Nephron (organoid): Measurements from ENCODE around the gene VWA8.

Experiments used
- H3K27ac Mint-ChIP-seq, 3 experiments: 2 replicates each; pipeline ENCODE4 v1.8.0; 2020; ENCODE audit warnings: mixed read lengths in 3 of 3, mild to moderate bottlenecking in 2 of 3, moderate library complexity in 1 of 3
- H3K27me3 Mint-ChIP-seq: 2 replicates; pipeline ENCODE4 v1.8.0; 2021; ENCODE audit warnings: low read depth, mild to moderate bottlenecking, moderate library complexity, mixed read lengths
- H3K36me3 Mint-ChIP-seq: 2 replicates; pipeline ENCODE4 v1.8.0; 2020; ENCODE audit warnings: low read depth, mixed read lengths
- H3K4me1 Mint-ChIP-seq: 2 replicates; pipeline ENCODE4 v1.8.0; 2020; ENCODE audit warnings: mixed read lengths
- H3K4me3 Mint-ChIP-seq, 3 experiments: 2 replicates each; pipeline ENCODE4 v1.8.0; 2020; ENCODE audit warnings: mild to moderate bottlenecking in 3 of 3, mixed read lengths in 3 of 3, moderate library complexity in 2 of 3
- H3K9me3 Mint-ChIP-seq: 2 replicates; pipeline ENCODE4 v1.8.0; 2020; ENCODE audit warnings: mixed read lengths
- TF ChIP-seq, protein P1 (sequence below), 3 experiments: fragments of 200-600 bp; sonication (generic); IDR thresholded peaks; one replicate each; pipeline ENCODE4 v1.5.0; 2021; ENCODE audit warnings: antibody characterized with exemption in 3 of 3; ENCODE audit not compliant: unreplicated experiment in 3 of 3

The VWA8 gene

GRCh38 chr13:41603917-41604316 lies 357.0 kb downstream of the VWA8 start:
- no peaks in the 10 kb centered on the region for H3K27me3 Mint-ChIP-seq
- no peak overlapping the region for H3K27ac Mint-ChIP-seq
- peaks cover 40% of the 10 kb centered on the region for H3K36me3 Mint-ChIP-seq
- TF ChIP-seq, protein P1, sequence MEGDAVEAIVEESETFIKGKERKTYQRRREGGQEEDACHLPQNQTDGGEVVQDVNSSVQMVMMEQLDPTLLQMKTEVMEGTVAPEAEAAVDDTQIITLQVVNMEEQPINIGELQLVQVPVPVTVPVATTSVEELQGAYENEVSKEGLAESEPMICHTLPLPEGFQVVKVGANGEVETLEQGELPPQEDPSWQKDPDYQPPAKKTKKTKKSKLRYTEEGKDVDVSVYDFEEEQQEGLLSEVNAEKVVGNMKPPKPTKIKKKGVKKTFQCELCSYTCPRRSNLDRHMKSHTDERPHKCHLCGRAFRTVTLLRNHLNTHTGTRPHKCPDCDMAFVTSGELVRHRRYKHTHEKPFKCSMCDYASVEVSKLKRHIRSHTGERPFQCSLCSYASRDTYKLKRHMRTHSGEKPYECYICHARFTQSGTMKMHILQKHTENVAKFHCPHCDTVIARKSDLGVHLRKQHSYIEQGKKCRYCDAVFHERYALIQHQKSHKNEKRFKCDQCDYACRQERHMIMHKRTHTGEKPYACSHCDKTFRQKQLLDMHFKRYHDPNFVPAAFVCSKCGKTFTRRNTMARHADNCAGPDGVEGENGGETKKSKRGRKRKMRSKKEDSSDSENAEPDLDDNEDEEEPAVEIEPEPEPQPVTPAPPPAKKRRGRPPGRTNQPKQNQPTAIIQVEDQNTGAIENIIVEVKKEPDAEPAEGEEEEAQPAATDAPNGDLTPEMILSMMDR (IDR thresholded peaks at IDR 0.05; ENCODE audit: unreplicated experiment in 3 of 3) = no peak
- H3K4me1 Mint-ChIP-seq = peaks cover 24% of the 10 kb centered on the region
- no peaks in the 10 kb centered on the region for H3K9me3 Mint-ChIP-seq
- H3K4me3 Mint-ChIP-seq = no peak overlapping the region

GRCh38 chr13:41601718-41602445 lies 359.0 kb downstream of the VWA8 start:
- no peak overlapping the region for H3K27ac Mint-ChIP-seq
- TF ChIP-seq, protein P1 (IDR thresholded peaks at IDR 0.05; ENCODE audit: unreplicated experiment in 3 of 3) = no peak

DNA sequence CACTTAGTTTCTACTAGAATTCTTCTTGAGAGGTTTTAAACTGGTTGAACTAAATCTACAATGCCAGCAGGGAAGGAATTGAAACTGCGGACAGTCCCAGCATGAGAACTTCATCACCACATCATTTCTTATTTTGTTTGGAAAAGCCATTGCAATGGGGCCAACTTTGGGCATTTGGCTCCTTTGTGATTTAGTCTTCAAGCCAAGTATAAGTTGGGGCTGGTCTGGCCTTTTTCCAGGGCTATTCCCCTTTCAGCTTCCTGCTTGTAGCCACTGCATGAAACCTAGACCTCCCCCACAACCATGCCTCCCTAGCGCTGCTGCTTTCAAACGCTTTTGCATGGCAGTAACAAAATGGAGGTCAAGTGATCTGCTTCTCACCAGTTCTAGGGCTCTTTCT lies 361.3 kb downstream of the VWA8 start:
- Mint-ChIP-seq H3K27me3 (no peaks in the 10 kb centered on the region), H3K27ac (peak overlapping the region in 2 of 3 experiments; percentile 51 to 87), H3K36me3 (peaks cover 31% of the 10 kb centered on the region), H3K4me1 (peaks cover 15% of the 10 kb centered on the region), H3K9me3 (no peaks in the 10 kb centered on the region), H3K4me3 (no peak overlapping the region)
- TF ChIP-seq, protein P1 (IDR thresholded peaks at IDR 0.05; ENCODE audit: unreplicated experiment in 3 of 3) = no peak

More at GRCh38 chr13:41601718-41602445, 359.0 kb downstream of the VWA8 start:
- no peaks in the 10 kb centered on the region for H3K9me3 Mint-ChIP-seq
- H3K4me3 Mint-ChIP-seq = no peak overlapping the region
- H3K4me1 Mint-ChIP-seq = peaks cover 11% of the 10 kb centered on the region
- H3K27me3 Mint-ChIP-seq = no peaks in the 10 kb centered on the region
- H3K36me3 Mint-ChIP-seq = peaks cover 38% of the 10 kb centered on the region

- peaks cover 27% of the 10 kb centered on the region for H3K36me3 Mint-ChIP-seq
- no peaks in the 10 kb centered on the region for H3K9me3 Mint-ChIP-seq
- H3K4me3 Mint-ChIP-seq = no peak overlapping the region
- H3K4me1 Mint-ChIP-seq = peaks cover 15% of the 10 kb centered on the region
- H3K27me3 Mint-ChIP-seq = no peaks in the 10 kb centered on the region
- H3K27ac Mint-ChIP-seq = peak overlapping the region; percentile 5 to 43 (median 7)
- TF ChIP-seq, protein P1 (IDR thresholded peaks at IDR 0.05; ENCODE audit: unreplicated experiment in 3 of 3) = no peak
Measured at GRCh38 chr13:41597348-41598041, 363.4 kb downstream of the VWA8 start.

DNA sequence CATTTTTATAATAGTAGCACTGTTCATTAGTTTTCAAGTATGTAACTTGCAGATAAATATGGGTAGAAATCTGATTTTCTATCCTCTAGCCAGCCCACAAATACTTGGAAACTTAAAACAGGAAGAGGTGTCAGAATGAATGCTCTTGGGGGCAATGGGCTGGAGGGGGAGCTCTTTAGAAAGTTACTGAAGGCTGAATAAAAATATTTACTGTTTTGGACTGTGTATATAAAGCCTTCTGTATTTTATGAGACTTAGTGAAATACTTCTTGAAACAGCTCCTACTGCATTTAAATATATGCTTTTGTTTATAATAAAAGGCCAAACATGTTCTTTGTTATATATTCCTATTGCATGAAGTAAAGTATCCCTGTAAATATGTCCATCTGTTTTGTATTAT lies 364.7 kb downstream of the VWA8 start:
- TF ChIP-seq, protein P1 (IDR thresholded peaks at IDR 0.05; ENCODE audit: unreplicated experiment in 3 of 3) = no peak
- Mint-ChIP-seq H3K4me3 (no peak overlapping the region), H3K9me3 (no peaks in the 10 kb centered on the region), H3K27me3 (no peaks in the 10 kb centered on the region), H3K27ac (peak overlapping the region in 2 of 3 experiments; percentile 26 to 30), H3K4me1 (peaks cover 15% of the 10 kb centered on the region), H3K36me3 (peaks cover 27% of the 10 kb centered on the region)
